Stomach (tissue), 4 donors: ENCODE data around the gene LTBP3.

Source experiments
- EP300 ChIP-seq: sonication (generic); formaldehyde crosslinking; IDR thresholded peaks from one replicate; pipeline ENCODE4 v1.6.1; 2017; ENCODE audit warnings: antibody characterized with exemption
- POLR2A ChIP-seq, 4 donors: fragments of 450-650 bp; IDR thresholded peaks; one replicate each; pipeline ENCODE4 v1.6.1; 2016; ENCODE audit warnings: antibody characterized with exemption in 4 of 4, control low read depth in 2 of 4, mild to moderate bottlenecking in 1 of 4, moderate library complexity in 1 of 4
- TF ChIP-seq, protein P1 (sequence below), 7 experiments: fragments of 450-650 bp in 4 of 7; fragments of 200-600 bp in 3 of 7; sonication (generic) in 3 of 7; IDR thresholded peaks; one replicate each; pipeline ENCODE4 v1.5.1; 2016 to 2019; ENCODE audit warnings: antibody characterized with exemption in 7 of 7, control low read depth in 2 of 7, mild to moderate bottlenecking in 1 of 7

DNA sequence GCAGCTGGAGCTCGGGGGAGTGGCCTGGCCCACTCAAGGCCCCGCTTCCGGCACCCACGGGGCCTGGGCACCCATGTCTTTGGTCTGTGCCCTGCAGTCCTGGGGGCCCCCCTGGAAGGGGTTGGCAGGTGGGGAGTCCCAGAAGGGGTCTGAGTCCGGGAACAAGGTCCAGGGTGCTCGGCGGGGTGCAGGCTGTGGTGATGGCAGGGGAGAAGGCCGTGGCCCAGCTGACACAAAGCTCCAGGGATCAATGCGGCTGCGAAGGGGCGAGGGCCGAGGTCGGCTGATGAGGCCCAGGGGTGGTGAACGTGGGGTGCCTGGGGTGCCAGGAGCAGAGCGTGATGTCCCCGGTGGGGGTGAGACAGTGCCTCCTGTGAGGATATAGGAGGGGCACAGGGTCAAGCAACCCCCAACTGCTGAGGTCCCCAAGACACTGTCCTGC, 40.1 kb upstream of the LTBP3 start:
- TF ChIP-seq, protein P1, sequence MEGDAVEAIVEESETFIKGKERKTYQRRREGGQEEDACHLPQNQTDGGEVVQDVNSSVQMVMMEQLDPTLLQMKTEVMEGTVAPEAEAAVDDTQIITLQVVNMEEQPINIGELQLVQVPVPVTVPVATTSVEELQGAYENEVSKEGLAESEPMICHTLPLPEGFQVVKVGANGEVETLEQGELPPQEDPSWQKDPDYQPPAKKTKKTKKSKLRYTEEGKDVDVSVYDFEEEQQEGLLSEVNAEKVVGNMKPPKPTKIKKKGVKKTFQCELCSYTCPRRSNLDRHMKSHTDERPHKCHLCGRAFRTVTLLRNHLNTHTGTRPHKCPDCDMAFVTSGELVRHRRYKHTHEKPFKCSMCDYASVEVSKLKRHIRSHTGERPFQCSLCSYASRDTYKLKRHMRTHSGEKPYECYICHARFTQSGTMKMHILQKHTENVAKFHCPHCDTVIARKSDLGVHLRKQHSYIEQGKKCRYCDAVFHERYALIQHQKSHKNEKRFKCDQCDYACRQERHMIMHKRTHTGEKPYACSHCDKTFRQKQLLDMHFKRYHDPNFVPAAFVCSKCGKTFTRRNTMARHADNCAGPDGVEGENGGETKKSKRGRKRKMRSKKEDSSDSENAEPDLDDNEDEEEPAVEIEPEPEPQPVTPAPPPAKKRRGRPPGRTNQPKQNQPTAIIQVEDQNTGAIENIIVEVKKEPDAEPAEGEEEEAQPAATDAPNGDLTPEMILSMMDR (IDR thresholded peaks at IDR 0.05), result no peak
- TF ChIP-seq POLR2A (IDR thresholded peaks at IDR 0.05) (no peak), EP300 (no peak)
